Mucosa of stomach (tissue), 1 donor: ENCODE measurements around the gene GRB2.

Experiments
- H3K27me3 ChIP-seq: one replicate; pipeline ENCODE4 v1.7.0; 2013; ENCODE audit warnings: mild to moderate bottlenecking, low read length; ENCODE audit not compliant: control insufficient read depth, insufficient read depth
- H3K36me3 ChIP-seq: one replicate; pipeline ENCODE4 v1.7.0; 2013; ENCODE audit warnings: low read length; ENCODE audit not compliant: control insufficient read depth, insufficient read depth
- H3K4me1 ChIP-seq: one replicate; pipeline ENCODE4 v1.7.0; 2013; ENCODE audit warnings: mild to moderate bottlenecking, low read length; ENCODE audit not compliant: control insufficient read depth, insufficient read depth
- H3K4me3 ChIP-seq: one replicate; pipeline ENCODE4 v1.7.0; 2013; ENCODE audit warnings: low read length
- H3K9ac ChIP-seq: one replicate; pipeline ENCODE4 v1.7.0; 2013; ENCODE audit warnings: mild to moderate bottlenecking, low read length, moderate library complexity
- H3K9me3 ChIP-seq: one replicate; pipeline ENCODE4 v1.7.0; 2013; ENCODE audit warnings: mild to moderate bottlenecking, low read length, moderate library complexity; ENCODE audit not compliant: control insufficient read depth
- donor health status: Pancreatic carcinoma.

Gene GRB2

GRCh38 chr17:75273977-75274708, 131.3 kb downstream of the GRB2 start:
- H3K4me1 ChIP-seq = peaks cover 16% of the 10 kb centered on the region
- no peak overlapping the region for H3K4me3 ChIP-seq
- no peaks in the 10 kb centered on the region for H3K36me3 ChIP-seq
- H3K9ac ChIP-seq = no peak overlapping the region
- no peaks in the 10 kb centered on the region for H3K9me3 ChIP-seq
- H3K27me3 ChIP-seq = no peaks in the 10 kb centered on the region

- Histone ChIP-seq H3K27me3 (no peaks in the 10 kb centered on the region), H3K36me3 (no peaks in the 10 kb centered on the region), H3K4me3 (no peak overlapping the region), H3K4me1 (peaks cover 18% of the 10 kb centered on the region), H3K9me3 (no peaks in the 10 kb centered on the region), H3K9ac (no peak overlapping the region)
Measured at GRCh38 chr17:75272848-75273184, 132.7 kb downstream of the GRB2 start.

DNA sequence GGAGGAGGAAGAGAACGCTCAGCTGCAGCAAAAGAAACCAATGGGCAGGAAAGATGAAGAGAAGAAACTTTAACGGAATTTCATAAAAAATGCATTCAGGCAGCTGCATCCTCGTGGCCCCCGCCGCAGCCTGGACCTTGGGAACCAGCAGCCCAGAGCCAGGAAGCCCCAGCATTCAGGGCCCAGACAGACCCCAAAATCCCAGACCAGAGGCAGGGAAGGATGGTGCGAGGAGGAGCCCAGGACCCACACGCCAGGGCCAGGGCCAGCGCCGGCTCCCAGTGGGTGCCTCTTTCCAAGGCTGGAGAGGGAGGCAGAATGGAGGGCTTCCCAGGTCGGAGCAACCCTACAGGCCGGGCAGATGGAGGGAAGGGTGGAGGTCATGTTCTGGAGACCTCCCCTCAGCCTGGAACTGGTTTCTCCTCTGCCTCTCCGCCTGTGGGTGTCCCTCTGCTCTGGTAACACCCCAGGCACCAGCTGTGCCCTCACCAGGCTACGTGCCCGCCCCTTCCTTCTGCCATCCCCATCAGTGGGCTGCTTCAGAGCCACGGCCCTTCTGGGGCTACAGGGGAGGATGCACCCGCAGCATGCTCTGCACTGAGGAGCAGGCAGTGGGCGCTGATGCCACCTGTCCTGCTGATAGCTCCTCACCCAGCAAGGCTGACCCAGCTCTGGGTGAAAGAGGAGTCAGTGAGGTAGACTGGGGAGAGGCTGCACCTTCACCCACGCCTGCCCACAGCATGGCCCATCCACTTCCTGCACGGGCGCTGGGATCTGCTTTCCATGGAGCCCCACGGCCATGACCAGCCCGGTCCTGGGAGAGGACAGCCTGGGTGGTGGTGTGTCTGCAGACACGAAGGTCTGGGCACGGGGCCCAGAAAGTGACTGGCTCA, 133.3 kb downstream of the GRB2 start:
- peak overlapping the region; percentile 71 for H3K9ac ChIP-seq
- peaks cover 25% of the 10 kb centered on the region for H3K4me1 ChIP-seq
- H3K36me3 ChIP-seq = no peaks in the 10 kb centered on the region

DNA sequence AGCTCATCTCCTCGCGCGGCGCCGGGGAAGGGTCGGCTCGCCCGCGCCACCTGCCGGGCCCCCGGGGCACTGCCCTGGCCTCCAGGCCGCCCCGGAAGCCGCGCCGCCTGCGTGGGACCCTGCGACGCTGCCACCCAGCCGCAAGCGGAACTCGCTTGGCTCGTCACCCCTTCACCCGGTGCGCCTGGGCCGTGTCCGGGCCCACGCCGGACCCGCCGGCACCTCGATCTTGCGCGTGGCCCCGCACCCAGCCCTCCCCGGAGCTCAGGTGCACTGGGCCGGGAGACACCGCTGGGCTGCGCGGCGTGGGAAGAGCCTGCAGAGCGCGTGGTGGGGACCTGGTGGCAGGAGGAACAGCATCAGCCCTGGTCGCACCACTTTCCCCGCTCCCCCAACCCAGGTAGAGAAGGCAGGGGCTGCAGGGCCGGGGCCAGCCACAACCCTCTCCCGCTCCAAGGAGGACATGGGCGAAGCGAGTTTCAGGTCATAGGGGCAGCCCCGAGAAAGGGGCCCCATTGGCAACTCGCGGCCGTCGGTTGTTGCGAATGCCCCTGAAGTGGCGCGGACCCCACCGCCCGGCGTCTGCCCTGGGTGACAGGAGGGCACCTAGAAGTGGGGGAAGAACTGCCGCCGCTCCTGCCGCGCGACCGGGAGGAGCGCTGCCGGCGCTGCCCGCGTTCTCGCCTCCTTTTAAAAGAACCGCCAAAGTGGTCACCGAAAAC, 134.1 kb downstream of the GRB2 start:
- Histone ChIP-seq H3K9ac (peak overlapping the region; percentile 71), H3K4me1 (peaks cover 29% of the 10 kb centered on the region), H3K27me3 (no peaks in the 10 kb centered on the region), H3K36me3 (no peaks in the 10 kb centered on the region), H3K9me3 (no peaks in the 10 kb centered on the region), H3K4me3 (peak overlapping the region; percentile 41)

More for the DNA sequence above, 133.3 kb downstream of the GRB2 start:
- Histone ChIP-seq H3K9me3 (no peaks in the 10 kb centered on the region), H3K27me3 (no peaks in the 10 kb centered on the region), H3K4me3 (peak overlapping the region; percentile 41)

GRCh38 chr17:75270966-75271232, 134.6 kb downstream of the GRB2 start, which contains the start of gene MIF4GD:
MIF4GD (minus strand) TSS chr17:75271231; CDS start chr17:75270195, 1,036 bp downstream.
- Histone ChIP-seq H3K9me3 (no peaks in the 10 kb centered on the region), H3K36me3 (no peaks in the 10 kb centered on the region), H3K9ac (peak within 1 kb of the TSS; percentile 90), H3K4me1 (peaks cover 29% of the 10 kb centered on the region), H3K4me3 (peak within 1 kb of the TSS; percentile 96), H3K27me3 (no peaks in the 10 kb centered on the region)

GRCh38 chr17:75270218-75270965, 135.1 kb downstream of the GRB2 start:
- Histone ChIP-seq H3K9me3 (no peaks in the 10 kb centered on the region), H3K4me3 (peak overlapping the region; percentile 96), H3K36me3 (peaks cover 3% of the 10 kb centered on the region), H3K27me3 (no peaks in the 10 kb centered on the region), H3K4me1 (peaks cover 29% of the 10 kb centered on the region), H3K9ac (peak overlapping the region; percentile 90)

GRCh38 chr17:75269844-75270217, 135.6 kb downstream of the GRB2 start:
- Histone ChIP-seq H3K27me3 (no peaks in the 10 kb centered on the region), H3K9ac (peak overlapping the region; percentile 90), H3K4me3 (peak overlapping the region; percentile 96), H3K36me3 (peaks cover 5% of the 10 kb centered on the region), H3K9me3 (no peaks in the 10 kb centered on the region), H3K4me1 (peaks cover 29% of the 10 kb centered on the region)
